ENCODE data around the gene RNF113B. TPM values are rescaled to one million over a fixed set of nuclear protein-coding genes. Genes with fewer than 3 reads are reported as not detected.

RNF113B gene
- total RNA-seq, 1 donor from 2014 or later = not detected

GRCh38 chr13:98201189-98201588 lies 24.1 kb upstream of the RNF113B start:
- no peak overlapping the region for H3K4me3 Mint-ChIP-seq
- peaks cover 91% of the 10 kb centered on the region for H3K79me2 ChIP-seq (ENCODE audit: low read depth)
- peaks cover 31% of the 10 kb centered on the region for H4K20me1 ChIP-seq (ENCODE audit: low read depth)
- no peaks in the 10 kb centered on the region for H3K27me3 ChIP-seq
- H3K27ac ChIP-seq = no peak overlapping the region
- peaks cover 34% of the 10 kb centered on the region for H3F3A ChIP-seq (ENCODE audit: low read depth)
- H2AFZ ChIP-seq (replicated peaks) = no peak overlapping the region
- peaks cover 39% of the 10 kb centered on the region for H3K9me3 Mint-ChIP-seq
- peaks cover 36% of the 10 kb centered on the region for H3K36me3 Mint-ChIP-seq
- H3K4me1 ChIP-seq = peaks cover 35% of the 10 kb centered on the region
- no peaks in the 10 kb centered on the region for H3K36me3 ChIP-seq
- H3K4me3 ChIP-seq = no peak overlapping the region
- peaks cover 24% of the 10 kb centered on the region for H3K4me1 Mint-ChIP-seq
- no peak for DNase-seq (ENCODE audit: low spot score)
- no peak overlapping the region for H3K9ac ChIP-seq
- no peak overlapping the region for H3K27ac Mint-ChIP-seq
- no peak for TF ChIP-seq EZH2phosphoT487 (IDR thresholded peaks at IDR 0.05)
- no peak for TF ChIP-seq EZH2 (IDR thresholded peaks at IDR 0.05)
- no peak for TF ChIP-seq CTCF (IDR thresholded peaks at IDR 0.05)
- H3K9me3 ChIP-seq (ENCODE audit: low read depth) = peaks cover 4% of the 10 kb centered on the region
- no peaks in the 10 kb centered on the region for H3K27me3 Mint-ChIP-seq (ENCODE audit: insufficient read depth, low read depth)
- H3K4me2 ChIP-seq = peak overlapping the region; percentile 13

- Histone ChIP-seq H3F3A (ENCODE audit: low read depth) (peaks cover 34% of the 10 kb centered on the region), H3K27me3 (no peaks in the 10 kb centered on the region), H3K9ac (no peak overlapping the region), H3K27ac (no peak overlapping the region), H2AFZ (replicated peaks) (no peak overlapping the region), H4K20me1 (ENCODE audit: low read depth) (peaks cover 31% of the 10 kb centered on the region), H3K79me2 (ENCODE audit: low read depth) (peaks cover 91% of the 10 kb centered on the region), H3K36me3 (no peaks in the 10 kb centered on the region), H3K4me3 (no peak overlapping the region), H3K4me1 (peaks cover 35% of the 10 kb centered on the region), H3K4me2 (peak overlapping the region; percentile 34), H3K9me3 (ENCODE audit: low read depth) (peaks cover 4% of the 10 kb centered on the region)
- Mint-ChIP-seq H3K27me3 (ENCODE audit: insufficient read depth, low read depth) (no peaks in the 10 kb centered on the region), H3K4me3 (no peak overlapping the region), H3K27ac (no peak overlapping the region), H3K4me1 (peaks cover 24% of the 10 kb centered on the region), H3K9me3 (peaks cover 34% of the 10 kb centered on the region), H3K36me3 (peaks cover 32% of the 10 kb centered on the region)
- no peak for DNase-seq (ENCODE audit: low spot score)
- no peak for TF ChIP-seq EZH2phosphoT487 (IDR thresholded peaks at IDR 0.05)
- TF ChIP-seq CTCF (IDR thresholded peaks at IDR 0.05) = no peak
- TF ChIP-seq EZH2 (IDR thresholded peaks at IDR 0.05) = no peak
These were observed 23.3 kb upstream of the RNF113B start for GRCh38 chr13:98200211-98200878.

DNA sequence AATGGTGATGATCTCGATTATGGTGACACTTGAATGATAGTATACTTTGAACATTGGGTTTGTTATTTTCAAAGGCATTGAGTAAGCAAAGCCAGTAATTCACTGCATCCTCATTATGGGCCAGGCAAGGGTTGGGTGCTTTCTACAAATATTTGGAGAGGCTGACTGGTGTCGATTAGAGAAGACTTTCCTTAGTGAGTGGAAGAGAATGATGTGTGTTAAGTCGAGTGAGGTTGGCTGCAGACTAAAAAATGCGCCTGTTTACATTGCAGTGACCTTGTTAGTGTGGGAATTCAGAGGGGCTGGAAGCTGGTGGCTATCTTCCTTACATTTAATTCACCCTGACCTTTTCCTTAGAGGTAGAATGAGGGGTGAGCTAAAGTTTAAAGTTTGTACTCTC lies 22.4 kb upstream of the RNF113B start:
- Histone ChIP-seq H3K79me2 (ENCODE audit: low read depth) (peaks cover 91% of the 10 kb centered on the region), H4K20me1 (ENCODE audit: low read depth) (peaks cover 40% of the 10 kb centered on the region), H3K9me3 (ENCODE audit: low read depth) (peaks cover 2% of the 10 kb centered on the region), H3K27ac (no peak overlapping the region), H3K9ac (no peak overlapping the region), H3K27me3 (no peaks in the 10 kb centered on the region), H3F3A (ENCODE audit: low read depth) (peaks cover 34% of the 10 kb centered on the region), H3K4me2 (peak overlapping the region; percentile 8), H3K4me1 (peaks cover 35% of the 10 kb centered on the region), H2AFZ (replicated peaks) (no peak overlapping the region), H3K36me3 (no peaks in the 10 kb centered on the region), H3K4me3 (no peak overlapping the region)
- TF ChIP-seq EZH2phosphoT487 (IDR thresholded peaks at IDR 0.05) = no peak
- no peak for TF ChIP-seq EZH2 (IDR thresholded peaks at IDR 0.05)
- no peak for TF ChIP-seq CTCF (IDR thresholded peaks at IDR 0.05)
- DNase-seq (ENCODE audit: low spot score) = no peak
- Mint-ChIP-seq H3K27ac (no peak overlapping the region), H3K36me3 (peaks cover 26% of the 10 kb centered on the region), H3K4me1 (peaks cover 24% of the 10 kb centered on the region), H3K27me3 (ENCODE audit: insufficient read depth, low read depth) (no peaks in the 10 kb centered on the region), H3K9me3 (peaks cover 26% of the 10 kb centered on the region), H3K4me3 (no peak overlapping the region)
